Left lung (tissue), 10 donors: Measurements from ENCODE around the gene CHAT. TPM values are rescaled to one million over a fixed set of nuclear protein-coding genes. Genes with fewer than 3 reads are reported as not detected.

ENCODE experiments used
- ATAC-seq: fragments of 200-7000 bp; cut with Tn5 transposase; one replicate; pipeline ENCODE4 v1.9.1; 2020; ENCODE audit warnings: moderate library complexity
- DNase-seq, 4 donors: peaks; one replicate each; pipeline ENCODE4 v3.0.0-alpha.2; 2013 to 2020
- H3K27ac ChIP-seq, 2 donors: fragments of 200-600 bp; sonication (generic) in 1 of 2; one replicate each; pipeline versions ENCODE4 v1.5.0 to v1.8.0; 2020 to 2021
- H3K27me3 ChIP-seq, 2 donors: fragments of 200-600 bp; sonication (generic) in 1 of 2; one replicate each; pipeline versions ENCODE4 v1.5.0 to v1.8.0; 2020 to 2021
- H3K36me3 ChIP-seq, 2 donors: fragments of 200-600 bp; sonication (generic) in 1 of 2; one replicate each; pipeline versions ENCODE4 v1.5.0 to v1.8.0; 2020 to 2021
- H3K4me1 ChIP-seq, 2 donors: fragments of 200-600 bp; one replicate each; pipeline ENCODE4 v1.8.0; 2021
- H3K4me3 ChIP-seq, 2 donors: fragments of 200-600 bp; sonication (generic) in 1 of 2; one replicate each; pipeline versions ENCODE4 v1.5.0 to v1.8.0; 2020 to 2021; ENCODE audit warnings: mild to moderate bottlenecking in 1 of 2
- H3K9me3 ChIP-seq, 2 donors: fragments of 200-600 bp; sonication (generic) in 1 of 2; one replicate each; pipeline versions ENCODE4 v1.5.0 to v1.8.0; 2020 to 2021
- CTCF ChIP-seq, 2 donors: fragments of 200-600 bp; sonication (generic) in 1 of 2; IDR thresholded peaks; one replicate each; pipeline versions ENCODE4 v1.5.0 to v1.8.0; 2021; ENCODE audit warnings: antibody characterized with exemption in 2 of 2
- intact Hi-C, 2 donors: fragments of 100-400 bp; cut with DNase I; formaldehyde crosslinking; loops; one replicate each; pipeline versions ENCODE4 v1.11.2 to v1.14.2; 2022
- polyA plus RNA-seq, 6 donors: library from polyadenylated mRNA; unstranded; fragments of 120-200 nt; gene quantifications; one replicate each; pipeline ENCODE4 v1.2.1, GENCODE V29; 2013; ENCODE audit not compliant: insufficient read length in 6 of 6
- total RNA-seq, 2 donors: library from RNA; stranded (reverse); fragmentation: NEBNext Ultra II Directional; extraction: Animal tissue kit (Norgen Biotek cat#: 25700); gene quantifications; one replicate each; pipeline ENCODE4 v1.2.1, GENCODE V29; 2021
- donor health status: DM: no; HTN: yes; CAD: no.
- donor health status: DM: no; HTN: no; CAD: no.

The CHAT gene
- total and polyA plus RNA-seq, 8 donors: not detected

- no peak overlapping the region for H3K27ac ChIP-seq
- no peaks in the 10 kb centered on the region for H3K4me1 ChIP-seq
- intact Hi-C loops: no loop called here
- no peak overlapping the region for H3K4me3 ChIP-seq
- ATAC-seq (no peak), DNase-seq (no peak)
- H3K36me3 ChIP-seq: no peaks in the 10 kb centered on the region
- no peaks in the 10 kb centered on the region for H3K9me3 ChIP-seq
- TF ChIP-seq CTCF (IDR thresholded peaks at IDR 0.05): no peak
- H3K27me3 ChIP-seq: peaks cover 33 to 76% of the 10 kb centered on the region in 2 donors
These were observed 77.8 kb downstream of the CHAT start for GRCh38 chr10:49691588-49691987.

GRCh38 chr10:49694466-49694865, 80.6 kb downstream of the CHAT start:
- no peak overlapping the region for H3K4me3 ChIP-seq
- peaks cover 18 to 47% of the 10 kb centered on the region in 2 donors for H3K27me3 ChIP-seq
- H3K9me3 ChIP-seq: no peaks in the 10 kb centered on the region
- H3K27ac ChIP-seq: no peak overlapping the region
- ATAC-seq (no peak), DNase-seq (no peak)
- H3K4me1 ChIP-seq: no peaks in the 10 kb centered on the region
- TF ChIP-seq CTCF (IDR thresholded peaks at IDR 0.05): no peak
- intact Hi-C loops: no loop called here
- no peaks in the 10 kb centered on the region for H3K36me3 ChIP-seq

- H3K27me3 ChIP-seq: peaks cover 3 to 29% of the 10 kb centered on the region in 2 donors
- intact Hi-C loops: no loop called here
- H3K27ac ChIP-seq: no peak overlapping the region
- DNase-seq (no peak), ATAC-seq (no peak)
- TF ChIP-seq CTCF (IDR thresholded peaks at IDR 0.05): no peak
- H3K36me3 ChIP-seq: no peaks in the 10 kb centered on the region
- no peaks in the 10 kb centered on the region for H3K4me1 ChIP-seq
- no peak overlapping the region for H3K4me3 ChIP-seq
- H3K9me3 ChIP-seq: no peaks in the 10 kb centered on the region
These were observed 82.5 kb downstream of the CHAT start for GRCh38 chr10:49696311-49696710.

- Histone ChIP-seq H3K36me3 (no peaks in the 10 kb centered on the region), H3K27me3 (peaks cover 0 to 8% of the 10 kb centered on the region in 2 donors), H3K4me1 (no peaks in the 10 kb centered on the region), H3K9me3 (no peaks in the 10 kb centered on the region), H3K4me3 (no peak overlapping the region), H3K27ac (no peak overlapping the region)
- intact Hi-C loops: no loop called here
- no peak for TF ChIP-seq CTCF (IDR thresholded peaks at IDR 0.05)
- ATAC-seq: no peak
- DNase-seq: no peak
These were observed 84.8 kb downstream of the CHAT start for GRCh38 chr10:49698679-49699078.

GRCh38 chr10:49700211-49700610, 86.4 kb downstream of the CHAT start:
- no peak overlapping the region for H3K27ac ChIP-seq
- no peak for ATAC-seq
- DNase-seq: no peak
- TF ChIP-seq CTCF (IDR thresholded peaks at IDR 0.05): no peak
- no peaks in the 10 kb centered on the region for H3K27me3 ChIP-seq
- no peaks in the 10 kb centered on the region for H3K4me1 ChIP-seq
- H3K4me3 ChIP-seq: no peak overlapping the region
- intact Hi-C loops: no loop called here
- no peaks in the 10 kb centered on the region for H3K9me3 ChIP-seq
- H3K36me3 ChIP-seq: no peaks in the 10 kb centered on the region
